GM18519 (cell line): ENCODE results near the gene MARK2.
A peak's percentile ranks its signal among the peaks of the same experiment; 100 is the strongest.

Experiments
- ATAC-seq: cut with Tn5 transposase; IDR thresholded peaks from one replicate; pipeline ENCODE4 v1.9.1; 2021; ENCODE audit warnings: mild to moderate bottlenecking, moderate library complexity; ENCODE audit not compliant: unreplicated experiment, low FRiP score

The MARK2 gene

GRCh38 chr11:63919267-63920125 lies 80.6 kb downstream of the MARK2 start:
- no peak for ATAC-seq

- no peak for ATAC-seq
Observed at GRCh38 chr11:63920126-63920938, 81.4 kb downstream of the MARK2 start.

- ATAC-seq = no peak
Observed at GRCh38 chr11:63920939-63921417, 82.1 kb downstream of the MARK2 start.

- ATAC-seq = no peak
Observed at GRCh38 chr11:63922673-63923192, 83.8 kb downstream of the MARK2 start.

- ATAC-seq = no peak
Observed at GRCh38 chr11:63923319-63923718, 84.4 kb downstream of the MARK2 start.

GRCh38 chr11:63929616-63930015 lies 90.7 kb downstream of the MARK2 start:
- ATAC-seq = no peak

- no peak for ATAC-seq
Observed at GRCh38 chr11:63931045-63931444, 92.1 kb downstream of the MARK2 start.

GRCh38 chr11:63931876-63932275 lies 93.0 kb downstream of the MARK2 start:
- no peak for ATAC-seq

GRCh38 chr11:63933459-63933858 lies 94.5 kb downstream of the MARK2 start:
- ATAC-seq = no peak

- ATAC-seq = peak; percentile 19
Observed at GRCh38 chr11:63937713-63938478, 99.0 kb downstream of the MARK2 start.

- ATAC-seq = peak; percentile 81
Observed at GRCh38 chr11:63938479-63939396, 99.8 kb downstream of the MARK2 start, which contains the start of gene NAA40. TSS of gene NAA40 (plus strand) at chr11:63939002. CDS start at chr11:63939097, 95 bp downstream.

- ATAC-seq = no peak
Observed at GRCh38 chr11:63939397-63939891, 100.5 kb downstream of the MARK2 start.

- ATAC-seq = no peak
Observed at GRCh38 chr11:63940786-63941185, 101.9 kb downstream of the MARK2 start.

- no peak for ATAC-seq
Observed at GRCh38 chr11:63941901-63942300, 103.0 kb downstream of the MARK2 start.

GRCh38 chr11:63942803-63943202 lies 103.9 kb downstream of the MARK2 start:
- no peak for ATAC-seq

- ATAC-seq = no peak
Observed at GRCh38 chr11:63944987-63945386, 106.1 kb downstream of the MARK2 start.

- ATAC-seq = no peak
Observed at GRCh38 chr11:63945477-63946163, 106.7 kb downstream of the MARK2 start.

GRCh38 chr11:63951779-63952536 lies 113.0 kb downstream of the MARK2 start:
- no peak for ATAC-seq
